ENCODE data around the gene IL34. TPM values are rescaled to one million over a fixed set of nuclear protein-coding genes. Genes with fewer than 3 reads are reported as not detected.

IL34 gene
- total and polyA plus RNA-seq, 2 experiments from 2014 or later: not detected

GRCh38 chr16:70700101-70701020 lies 54.0 kb downstream of the IL34 start:
- Histone ChIP-seq H3K36me3 (no peaks in the 10 kb centered on the region), H3K4me1 (ENCODE audit: low read depth) (peaks cover 69% of the 10 kb centered on the region), H3K27ac (peak overlapping the region; percentile 12), H3K27me3 (no peaks in the 10 kb centered on the region), H3K9me3 (ENCODE audit: low read depth) (no peaks in the 10 kb centered on the region), H3K4me3 (no peak overlapping the region)
- no peak for TF ChIP-seq CTCF (IDR thresholded peaks at IDR 0.05; ENCODE audit: low read depth, low read length)
- DNase-seq (ENCODE audit: low read depth in 1 of 2, low spot score in 1 of 2): no peak

DNA sequence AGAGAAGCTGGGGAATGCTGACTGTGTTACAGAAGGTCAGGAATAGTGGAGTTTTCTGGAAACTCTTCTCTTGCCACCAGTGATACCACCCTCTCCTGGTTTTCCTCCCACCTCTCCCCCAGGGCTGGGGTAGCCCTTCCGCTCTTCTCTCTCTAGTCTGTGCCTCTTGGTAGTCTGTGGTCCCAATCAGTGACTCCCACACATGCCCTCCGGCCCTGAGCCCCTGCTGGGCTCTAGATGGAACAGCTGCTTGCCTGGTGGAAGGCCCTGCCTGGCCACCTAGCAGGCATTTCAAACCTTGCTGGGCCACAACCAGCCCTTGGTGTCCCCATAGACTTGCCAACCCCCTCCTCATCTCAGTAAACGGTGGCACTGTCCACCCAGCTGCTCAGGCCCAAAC lies 54.7 kb downstream of the IL34 start:
- H3K27ac ChIP-seq: no peak overlapping the region
- TF ChIP-seq CTCF (IDR thresholded peaks at IDR 0.05; ENCODE audit: low read depth, low read length): no peak
- no peaks in the 10 kb centered on the region for H3K9me3 ChIP-seq (ENCODE audit: low read depth)
- H3K36me3 ChIP-seq: no peaks in the 10 kb centered on the region
- H3K27me3 ChIP-seq: no peaks in the 10 kb centered on the region
- H3K4me1 ChIP-seq (ENCODE audit: low read depth): peaks cover 62% of the 10 kb centered on the region
- no peak overlapping the region for H3K4me3 ChIP-seq
- DNase-seq (ENCODE audit: low read depth in 1 of 2, low spot score in 1 of 2): no peak

DNA sequence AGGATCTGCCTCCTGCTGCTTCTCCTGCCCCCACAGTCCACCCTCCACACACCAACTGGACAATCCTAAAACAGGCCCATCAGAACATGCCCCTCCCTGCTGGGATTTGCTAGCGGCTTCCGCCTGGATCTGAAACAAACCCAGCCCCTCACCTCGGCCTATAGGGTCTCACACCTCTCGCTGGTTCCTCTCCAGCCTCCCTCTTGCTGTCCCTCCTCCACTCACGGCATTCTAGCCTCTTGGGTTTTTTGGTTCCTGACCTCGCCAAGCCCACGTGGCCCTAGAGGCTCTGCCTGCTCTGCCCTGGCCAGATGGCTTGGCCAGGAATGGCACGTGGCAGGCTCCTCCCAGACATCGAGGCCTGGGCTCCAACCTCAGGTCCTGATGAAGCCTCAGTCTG lies 55.2 kb downstream of the IL34 start:
- Histone ChIP-seq H3K27me3 (no peaks in the 10 kb centered on the region), H3K36me3 (no peaks in the 10 kb centered on the region), H3K9me3 (ENCODE audit: low read depth) (no peaks in the 10 kb centered on the region), H3K4me1 (ENCODE audit: low read depth) (peaks cover 57% of the 10 kb centered on the region), H3K4me3 (no peak overlapping the region), H3K27ac (no peak overlapping the region)
- TF ChIP-seq CTCF (IDR thresholded peaks at IDR 0.05; ENCODE audit: low read depth, low read length): no peak
- no peak for DNase-seq (ENCODE audit: low read depth in 1 of 2, low spot score in 1 of 2)

- peaks cover 53% of the 10 kb centered on the region for H3K4me1 ChIP-seq (ENCODE audit: low read depth)
Observed at GRCh38 chr16:70701998-70702397, 55.6 kb downstream of the IL34 start.

DNA sequence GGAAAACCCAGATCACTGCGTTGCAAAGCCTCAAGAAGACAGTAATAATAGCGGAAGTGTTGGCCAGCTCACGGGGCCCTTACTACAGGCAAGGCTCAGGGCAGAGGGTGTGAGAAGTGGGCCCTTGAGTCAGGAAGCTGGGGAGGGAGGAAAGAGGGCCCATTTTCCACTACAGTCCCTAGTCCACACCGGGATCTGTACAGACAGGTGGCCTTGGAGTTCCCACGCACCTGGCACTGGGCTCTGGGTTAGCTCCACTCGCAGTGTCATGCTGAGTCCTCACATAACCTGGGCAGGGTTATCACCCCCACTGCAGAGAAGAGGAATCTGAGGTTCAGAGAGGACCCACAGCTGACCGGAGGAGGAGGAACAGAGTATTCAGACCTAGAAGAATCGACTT lies 56.3 kb downstream of the IL34 start:
- H3K4me3 ChIP-seq: no peak overlapping the region
- H3K27me3 ChIP-seq: no peaks in the 10 kb centered on the region
- H3K36me3 ChIP-seq: no peaks in the 10 kb centered on the region
- no peak for TF ChIP-seq CTCF (IDR thresholded peaks at IDR 0.05; ENCODE audit: low read depth, low read length)
- DNase-seq (ENCODE audit: low read depth in 1 of 2, low spot score in 1 of 2): no peak
- H3K4me1 ChIP-seq (ENCODE audit: low read depth): peaks cover 46% of the 10 kb centered on the region
- peak overlapping the region; percentile 79 for H3K27ac ChIP-seq
- no peaks in the 10 kb centered on the region for H3K9me3 ChIP-seq (ENCODE audit: low read depth)

More at GRCh38 chr16:70701998-70702397, 55.6 kb downstream of the IL34 start:
- no peaks in the 10 kb centered on the region for H3K36me3 ChIP-seq
- no peaks in the 10 kb centered on the region for H3K9me3 ChIP-seq (ENCODE audit: low read depth)
- no peak for DNase-seq (ENCODE audit: low read depth in 1 of 2, low spot score in 1 of 2)
- no peak overlapping the region for H3K4me3 ChIP-seq
- peak overlapping the region; percentile 16 for H3K27ac ChIP-seq
- no peaks in the 10 kb centered on the region for H3K27me3 ChIP-seq
- TF ChIP-seq CTCF (IDR thresholded peaks at IDR 0.05; ENCODE audit: low read depth, low read length): no peak

Measured in cardiac muscle cell (in vitro differentiated cells and primary cell).